ENCODE results near the gene HNRNPH3. TPM values are rescaled to one million over a fixed set of nuclear protein-coding genes. Genes with fewer than 3 reads are reported as not detected.
A peak's percentile ranks its signal among the peaks of the same experiment; 100 is the strongest.

The HNRNPH3 gene
- total RNA-seq, 1 donor: 9.7 TPM

DNA sequence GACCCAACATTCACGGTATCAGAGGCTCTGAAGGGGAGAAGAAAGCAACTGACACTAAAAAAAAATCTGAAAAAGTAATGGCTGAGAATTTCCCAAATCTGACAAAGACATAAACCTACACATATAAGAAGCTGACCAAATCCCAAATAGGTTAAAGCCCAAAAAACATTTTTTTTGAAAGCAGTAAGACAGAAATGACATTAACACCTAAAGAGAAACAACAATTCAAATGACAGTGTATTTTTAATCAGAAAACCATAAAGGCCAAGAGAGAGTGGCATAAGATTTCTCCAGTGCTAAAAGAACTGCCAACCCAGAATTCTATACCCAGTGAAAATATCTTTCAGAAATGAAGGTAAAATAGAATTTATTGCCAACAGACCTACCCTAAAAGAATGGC is 39.7 kb downstream of the HNRNPH3 start:
- DNase-seq (ENCODE audit: low read depth in 2 of 3, low spot score in 2 of 3): peak in 1 of 3 donors; percentile 1

DNA sequence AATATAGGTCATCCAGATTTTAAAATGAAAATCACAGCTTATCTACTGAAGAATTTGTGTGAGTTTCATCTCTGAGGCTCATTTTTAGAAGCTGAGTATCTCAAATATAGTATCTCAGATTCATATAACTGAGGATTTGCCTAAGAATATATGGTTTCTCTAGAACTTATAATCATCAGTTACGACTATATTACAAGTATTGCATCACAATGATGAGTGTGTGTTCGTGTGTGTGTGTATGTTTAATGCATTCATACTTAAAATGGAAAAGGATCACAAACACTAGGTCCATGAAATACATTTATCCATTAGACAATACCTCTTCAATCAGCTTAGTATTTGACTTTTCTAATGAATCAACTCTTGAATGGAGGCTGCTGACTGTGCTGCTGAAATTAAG is 53.9 kb downstream of the HNRNPH3 start:
- no peak for DNase-seq (ENCODE audit: low read depth in 2 of 3, low spot score in 2 of 3)

Other genes with a start within 250 kb of the HNRNPH3 start
- gene MYPN, start 222.6 kb upstream of the HNRNPH3 start, total RNA-seq: not detected
- 0.27 TPM for gene ATOH7, start 100.0 kb upstream of the HNRNPH3 start, total RNA-seq
- 3.2 TPM for gene PBLD, start 864 bp downstream of the HNRNPH3 start, total RNA-seq
- 7.5 TPM for gene RUFY2, start 75.2 kb downstream of the HNRNPH3 start, total RNA-seq
- 3.8 TPM for gene DNA2, start 139.9 kb downstream of the HNRNPH3 start, total RNA-seq
- 4.3 TPM for gene SLC25A16, start 195.5 kb downstream of the HNRNPH3 start, total RNA-seq
- 2.4 TPM for gene TET1, start 228.3 kb downstream of the HNRNPH3 start, total RNA-seq